GM21381 (cell line): Measurements from ENCODE around the gene PTPN11.
"Not testable (repeated sequence)": the region's sequence is repeated elsewhere in the genome, so short reads cannot be mapped to it uniquely, and the experiment has no call there.

Experiments used
- ATAC-seq: cut with Tn5 transposase; IDR thresholded peaks from one replicate; pipeline ENCODE4 v1.9.1; 2021; ENCODE audit warnings: mild to moderate bottlenecking, moderate library complexity; ENCODE audit not compliant: unreplicated experiment

Gene PTPN11

DNA sequence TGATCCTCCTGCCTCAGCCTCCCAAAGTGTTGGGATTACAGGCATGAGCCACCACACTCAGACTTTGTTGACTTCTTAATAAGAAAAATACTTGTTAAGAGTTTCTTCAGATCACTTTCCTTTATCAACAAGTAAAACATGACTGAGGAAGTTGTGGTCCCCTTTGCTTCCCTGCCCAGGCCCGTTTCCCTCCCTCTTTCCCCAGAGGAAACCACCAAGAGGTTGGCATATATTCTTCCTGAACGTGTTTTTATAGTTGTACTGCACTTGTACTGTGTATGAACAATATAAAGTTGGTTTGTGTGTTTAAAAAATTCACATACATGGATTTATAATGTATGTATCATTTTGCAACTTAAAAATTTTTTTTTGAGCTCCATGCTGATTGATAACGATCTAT lies 28.4 kb downstream of the PTPN11 start:
- no peak for ATAC-seq

DNA sequence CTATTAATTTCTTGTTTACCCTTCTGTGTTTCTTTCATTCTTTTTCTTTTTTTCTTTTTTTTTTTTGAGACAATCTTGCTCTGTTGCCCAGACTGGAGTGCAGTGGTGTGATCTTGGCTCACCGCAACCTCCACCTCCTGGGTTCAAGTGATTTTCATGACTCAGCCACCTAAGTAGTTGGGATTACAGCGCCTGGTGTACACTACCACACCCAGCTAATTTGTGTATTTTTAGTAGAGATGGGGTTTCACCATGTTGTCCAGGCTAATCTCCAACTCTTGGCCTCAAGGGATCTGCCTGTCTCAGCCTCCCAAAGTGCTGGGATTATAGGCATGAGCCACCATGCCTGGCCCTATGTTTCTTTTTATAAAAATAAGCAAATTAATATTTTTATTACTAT lies 29.4 kb downstream of the PTPN11 start:
- ATAC-seq, result not testable (repeated sequence)

DNA sequence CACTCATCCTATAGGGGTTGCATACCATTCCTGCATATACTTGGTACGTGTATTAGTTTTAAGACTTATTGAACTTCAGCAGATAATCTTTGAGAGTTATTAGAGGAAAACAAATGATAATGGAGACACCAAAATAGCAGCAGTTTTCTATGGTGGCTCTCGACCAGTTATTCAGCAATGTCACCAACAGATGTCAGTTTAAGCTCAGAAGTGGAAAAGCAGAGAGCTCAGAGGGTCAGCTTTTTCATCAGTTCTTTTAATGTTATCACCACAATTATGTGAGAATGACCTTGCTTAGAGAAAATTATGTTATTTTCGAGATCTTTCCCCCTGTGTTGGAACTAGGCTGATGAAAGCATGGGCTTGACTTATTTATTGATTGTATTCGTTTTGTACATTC lies 32.0 kb downstream of the PTPN11 start:
- ATAC-seq, result no peak

DNA sequence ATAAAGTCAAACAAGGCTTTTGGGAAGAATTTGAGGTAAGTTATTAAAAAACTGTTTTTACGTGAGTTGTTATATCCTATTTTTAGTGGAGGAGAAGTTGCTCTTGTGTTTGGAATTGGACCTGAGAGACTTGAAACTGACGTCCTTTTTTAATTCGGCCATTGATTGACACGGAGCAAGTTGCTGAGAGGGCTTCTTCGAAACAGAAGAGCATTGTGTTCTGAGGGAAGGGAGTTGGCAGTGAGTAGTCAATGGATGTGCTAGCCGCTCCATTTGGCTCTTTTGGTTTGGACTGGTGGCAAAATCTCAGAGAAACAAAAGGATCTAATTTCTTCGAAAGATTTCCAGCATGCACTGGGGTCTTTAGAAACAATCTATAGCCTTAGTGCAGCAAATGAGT lies 37.3 kb downstream of the PTPN11 start:
- no peak for ATAC-seq

DNA sequence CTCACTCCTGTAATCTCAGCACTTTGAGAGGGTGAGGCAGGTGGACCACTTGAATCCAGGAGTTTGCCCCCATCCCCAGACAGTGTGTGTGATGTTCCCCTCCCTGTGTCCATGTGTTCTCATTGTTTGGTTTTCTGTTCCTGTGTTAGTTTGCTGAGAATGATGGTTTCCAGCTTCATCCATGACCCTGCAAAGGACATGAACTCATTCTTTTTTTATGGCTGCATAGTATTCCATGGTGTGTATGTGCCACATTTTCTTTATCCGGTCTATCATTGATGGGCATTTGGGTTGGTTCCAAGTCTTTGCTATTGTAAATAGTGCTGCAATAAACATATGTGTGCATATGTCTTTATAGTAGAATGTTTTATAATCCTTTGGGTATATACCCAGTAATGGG lies 38.4 kb downstream of the PTPN11 start:
- not testable (repeated sequence) for ATAC-seq

DNA sequence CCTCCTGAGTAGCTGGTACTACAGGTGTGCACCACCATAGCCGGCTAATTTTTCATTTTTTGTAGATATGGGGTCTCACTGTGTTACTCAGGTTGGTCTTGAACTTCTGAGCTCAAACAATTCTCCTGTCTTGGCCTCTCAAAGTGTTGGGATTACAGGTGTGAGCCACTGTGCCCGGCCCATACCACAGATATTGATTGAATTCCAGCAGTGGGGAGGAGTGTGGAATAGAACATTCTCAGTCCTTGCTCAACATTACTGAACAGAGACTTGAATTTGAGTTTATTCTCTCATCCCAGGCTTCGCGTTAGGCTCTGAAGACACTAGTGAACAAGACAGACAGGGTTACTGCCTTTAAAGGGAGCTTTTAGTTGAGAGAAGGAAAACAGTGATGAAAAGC lies 39.6 kb downstream of the PTPN11 start:
- no peak for ATAC-seq

DNA sequence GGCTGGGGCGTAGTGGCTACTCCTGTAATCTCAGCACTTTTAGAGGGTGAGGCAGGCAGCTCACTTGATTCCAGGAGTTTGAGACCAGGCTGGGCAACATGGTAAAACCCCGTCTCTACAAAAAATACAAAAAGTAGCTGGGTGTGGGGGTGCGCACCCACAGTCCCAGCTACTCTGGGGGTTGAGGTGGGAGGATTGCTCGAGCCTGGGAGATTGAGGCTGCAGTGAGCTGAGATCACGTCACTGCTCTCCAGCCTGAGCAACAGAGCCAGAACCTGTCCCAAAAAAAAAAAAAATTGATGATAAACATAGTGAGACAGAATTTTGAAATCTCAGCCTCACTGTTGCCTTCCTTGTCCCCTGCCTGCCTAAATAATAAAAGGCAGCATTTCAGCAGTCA lies 40.0 kb downstream of the PTPN11 start:
- no peak for ATAC-seq

DNA sequence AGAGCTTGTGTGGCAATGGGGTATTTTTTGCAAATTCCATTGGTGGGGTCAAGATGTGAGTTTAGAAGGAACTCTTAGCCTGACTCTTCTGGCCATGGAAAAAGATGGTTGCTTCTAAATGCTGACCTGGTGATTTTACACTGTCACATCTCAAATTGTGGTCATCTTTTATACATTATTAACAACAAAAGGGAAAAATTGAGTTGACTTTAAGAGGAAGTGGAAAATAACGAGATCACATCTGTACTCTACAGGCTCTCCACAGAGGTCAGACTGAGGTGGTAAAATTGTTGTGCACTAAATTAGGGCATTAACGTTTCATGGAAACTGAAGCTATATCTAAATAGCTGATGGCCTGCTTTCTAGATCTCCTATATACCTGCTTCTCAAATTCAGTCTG lies 44.7 kb downstream of the PTPN11 start:
- ATAC-seq, result no peak

DNA sequence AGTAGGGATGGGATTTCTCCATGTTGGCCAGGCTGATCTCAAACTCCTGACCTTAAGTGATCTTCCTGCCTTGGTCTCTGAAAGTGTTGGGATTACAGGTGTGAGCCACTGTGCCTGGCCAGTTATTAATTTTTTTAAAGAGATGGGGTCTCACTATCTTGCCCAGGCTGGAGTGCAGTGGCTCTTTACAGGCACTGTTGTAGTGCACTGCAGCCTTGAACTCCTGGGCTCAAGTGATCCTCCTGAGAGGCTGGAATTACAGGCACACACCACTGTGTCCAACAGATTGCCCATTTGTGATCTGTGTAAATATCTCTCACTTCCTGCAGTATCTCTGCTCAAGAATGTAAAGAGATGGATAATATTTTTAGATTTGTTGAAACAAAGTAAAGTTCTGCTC lies 45.9 kb downstream of the PTPN11 start:
- no peak for ATAC-seq

DNA sequence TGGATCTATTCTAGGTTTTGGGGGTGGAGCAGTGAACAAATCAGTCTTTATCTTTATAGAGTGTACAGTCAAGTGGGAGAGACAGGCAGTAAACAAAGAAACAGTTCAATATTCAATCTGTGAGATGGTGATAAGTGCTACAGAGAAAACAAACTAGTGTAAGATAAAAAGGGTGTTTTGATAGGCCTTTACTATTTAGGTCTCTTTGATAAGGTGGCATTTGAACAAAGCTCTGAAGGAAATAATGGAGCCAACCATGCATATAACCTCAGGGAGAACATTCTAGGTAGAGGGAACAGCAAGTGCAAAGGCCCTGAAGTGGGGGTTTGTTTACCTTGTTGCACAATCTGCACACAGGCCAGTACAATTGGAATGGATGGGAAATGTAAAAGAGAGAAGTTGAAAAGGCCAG lies 47.3 kb downstream of the PTPN11 start:
- ATAC-seq, result no peak

DNA sequence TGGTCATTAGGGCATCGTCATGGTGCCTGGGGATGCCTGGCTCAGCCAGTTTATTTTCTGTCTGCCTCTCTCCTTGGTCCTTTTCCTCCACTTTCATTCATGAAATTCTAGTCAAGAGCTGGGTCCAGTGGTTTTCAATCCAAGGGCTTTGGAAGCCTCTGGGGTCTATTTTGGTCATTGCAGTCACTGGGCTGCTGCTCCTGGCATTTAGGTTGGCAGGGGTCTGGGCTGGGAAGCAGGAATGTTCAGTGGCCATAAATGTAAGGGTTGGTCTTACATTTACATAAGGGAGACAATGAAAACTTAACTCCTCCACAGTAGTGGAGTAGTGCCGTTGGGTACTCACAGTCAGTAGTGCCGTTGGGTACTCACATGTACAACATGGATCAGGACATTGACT lies 48.1 kb downstream of the PTPN11 start:
- ATAC-seq, result no peak

DNA sequence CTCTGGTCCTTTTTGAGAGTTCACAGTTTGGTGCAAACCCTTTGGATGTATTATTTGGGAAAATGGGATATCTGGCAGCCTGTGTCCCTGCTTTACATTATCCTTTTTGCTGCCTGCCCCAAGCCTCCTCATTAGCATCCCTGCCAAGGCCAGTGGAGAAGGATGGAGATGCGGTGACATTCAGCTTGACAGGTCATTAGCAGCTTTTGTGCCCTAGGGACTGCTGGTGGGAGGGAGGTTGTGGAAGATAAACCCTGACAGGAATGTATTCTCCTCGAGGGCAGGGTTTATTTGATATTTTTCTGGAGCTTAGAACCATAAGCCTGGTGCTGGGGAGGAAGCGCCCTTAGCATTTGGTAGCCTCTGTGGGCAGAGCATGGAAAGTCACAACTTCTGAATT lies 49.3 kb downstream of the PTPN11 start:
- no peak for ATAC-seq

DNA sequence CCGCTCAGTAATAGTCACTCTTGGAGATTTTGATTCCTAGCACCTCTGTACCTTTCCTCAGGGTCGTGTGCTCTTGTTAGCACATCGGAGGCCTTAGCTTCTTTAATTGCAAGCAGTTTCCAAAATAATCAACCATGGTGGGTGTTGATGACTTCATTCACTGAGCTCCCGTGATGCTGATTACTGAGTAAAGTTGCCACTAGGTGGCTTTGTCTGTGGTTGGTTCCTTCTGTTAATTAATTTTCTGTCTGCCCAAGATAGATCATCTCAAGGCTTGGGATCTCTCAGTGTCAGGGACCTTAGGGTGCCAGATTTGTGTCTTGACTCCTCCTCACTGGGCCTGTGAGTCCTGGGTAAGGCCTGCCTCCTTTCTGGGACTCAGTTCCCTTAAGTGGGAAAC lies 54.3 kb downstream of the PTPN11 start:
- no peak for ATAC-seq

DNA sequence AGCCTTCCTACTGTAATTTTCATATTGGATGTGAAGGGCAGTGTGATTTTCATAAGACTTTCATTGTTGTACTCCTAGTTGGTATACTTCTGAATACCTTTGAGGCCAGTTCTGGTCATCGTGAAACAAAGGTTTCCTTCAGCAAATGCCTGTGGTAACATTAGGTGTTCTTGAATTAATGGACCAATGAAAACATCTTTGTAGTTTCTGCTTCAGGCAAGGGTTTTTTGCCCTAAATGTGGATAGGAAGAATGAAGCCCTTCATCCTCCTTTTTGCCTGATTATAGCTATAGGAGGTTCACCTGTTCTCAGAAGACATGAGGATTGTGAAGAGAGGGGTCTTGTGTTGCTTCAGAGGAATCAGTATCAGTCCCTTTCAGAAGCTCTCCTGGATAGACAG lies 60.7 kb downstream of the PTPN11 start:
- ATAC-seq, result no peak

DNA sequence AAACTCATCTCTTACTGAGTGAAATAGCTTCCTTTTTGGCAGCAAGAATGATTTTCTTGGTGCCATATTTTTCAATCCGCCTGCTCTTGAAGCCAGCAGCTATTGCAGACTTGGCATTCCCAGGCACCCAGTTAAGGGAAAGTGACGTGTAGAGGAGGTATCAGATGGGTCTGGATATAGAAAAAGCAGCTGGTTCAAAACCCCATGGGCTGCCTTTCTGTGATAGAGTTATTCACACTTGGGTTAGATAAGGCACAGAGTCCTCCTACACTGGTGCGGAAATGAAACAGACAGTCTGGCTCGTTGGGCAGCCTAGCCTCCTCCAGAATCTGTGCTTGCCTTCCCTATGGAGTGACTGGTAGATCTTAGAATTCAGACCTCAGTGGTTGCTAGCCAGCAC lies 62.2 kb downstream of the PTPN11 start:
- ATAC-seq, result no peak

DNA sequence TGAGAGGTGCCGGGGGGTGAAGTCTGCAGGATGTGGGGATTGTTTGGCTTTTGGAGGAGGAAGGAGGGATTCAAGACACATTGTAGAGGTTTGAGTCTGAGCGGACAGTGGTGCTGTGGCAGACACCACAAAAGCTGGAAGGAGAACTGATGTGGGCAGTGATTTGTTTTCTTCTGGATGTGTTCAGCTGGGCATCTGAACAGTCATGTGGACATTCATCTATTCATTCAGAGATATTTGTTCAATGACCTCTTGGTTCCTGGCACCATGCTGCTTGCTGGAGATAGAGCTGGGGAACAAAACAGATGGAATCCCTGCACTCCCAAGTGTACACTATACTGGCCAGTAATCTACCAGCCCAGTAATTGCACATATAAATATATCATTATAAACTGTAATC lies 64.0 kb downstream of the PTPN11 start:
- ATAC-seq, result no peak

DNA sequence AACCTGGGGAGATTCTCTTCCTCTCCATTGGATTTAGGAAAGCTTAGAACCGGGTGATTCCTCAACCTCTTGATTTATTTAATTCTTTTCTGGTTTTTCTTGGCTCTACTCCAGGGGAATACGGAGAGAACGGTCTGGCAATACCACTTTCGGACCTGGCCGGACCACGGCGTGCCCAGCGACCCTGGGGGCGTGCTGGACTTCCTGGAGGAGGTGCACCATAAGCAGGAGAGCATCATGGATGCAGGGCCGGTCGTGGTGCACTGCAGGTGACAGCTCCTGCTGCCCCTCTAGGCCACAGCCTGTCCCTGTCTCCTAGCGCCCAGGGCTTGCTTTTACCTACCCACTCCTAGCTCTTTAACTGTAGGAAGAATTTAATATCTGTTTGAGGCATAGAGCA lies 67.6 kb downstream of the PTPN11 start:
- ATAC-seq, result no peak

DNA sequence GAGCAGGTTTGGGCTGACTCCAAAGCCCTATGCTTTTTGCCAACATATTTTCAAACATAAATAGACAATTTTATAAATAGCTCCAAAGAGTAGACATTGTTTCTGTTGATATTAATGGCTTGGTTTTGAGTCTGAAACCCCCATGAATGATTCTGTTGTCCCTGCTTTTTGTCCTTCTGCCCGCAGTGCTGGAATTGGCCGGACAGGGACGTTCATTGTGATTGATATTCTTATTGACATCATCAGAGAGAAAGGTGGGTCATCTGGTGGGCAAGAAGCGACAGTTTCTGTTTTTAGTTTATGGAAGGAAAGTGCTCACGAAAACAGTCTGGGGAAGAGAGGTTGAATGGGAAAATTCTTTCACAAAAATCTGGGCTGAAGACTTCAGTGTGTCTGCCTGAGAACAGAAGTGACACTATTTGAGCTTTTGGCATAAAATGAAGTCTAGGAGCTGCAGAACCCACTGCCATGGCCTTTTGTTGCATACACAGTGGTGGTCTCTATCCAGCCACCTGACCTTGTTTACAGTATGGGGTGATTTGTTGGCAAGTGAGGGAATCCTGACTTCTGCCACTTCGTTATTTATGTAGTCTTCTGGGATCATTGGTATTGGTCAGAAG lies 69.6 kb downstream of the PTPN11 start:
- ATAC-seq, result no peak

DNA sequence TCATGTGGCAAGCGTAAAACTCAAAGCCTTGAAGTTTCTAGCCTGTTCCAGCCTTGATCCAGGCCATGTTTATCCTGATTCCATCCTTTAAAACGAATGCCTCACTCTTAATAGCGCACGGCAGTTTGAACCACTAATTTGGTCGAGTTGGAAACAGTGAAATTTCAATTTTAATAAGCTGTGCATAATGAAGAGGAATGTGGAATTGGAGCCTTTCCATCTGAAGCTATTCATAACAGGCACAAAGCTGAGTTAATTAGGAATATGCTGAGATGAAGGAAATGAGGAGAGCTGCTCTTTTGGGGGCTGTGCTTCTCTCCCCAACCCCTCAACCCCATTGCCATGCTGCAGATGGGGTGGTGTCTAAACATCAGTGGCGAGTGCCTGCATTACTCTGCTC lies 70.7 kb downstream of the PTPN11 start:
- ATAC-seq, result no peak

DNA sequence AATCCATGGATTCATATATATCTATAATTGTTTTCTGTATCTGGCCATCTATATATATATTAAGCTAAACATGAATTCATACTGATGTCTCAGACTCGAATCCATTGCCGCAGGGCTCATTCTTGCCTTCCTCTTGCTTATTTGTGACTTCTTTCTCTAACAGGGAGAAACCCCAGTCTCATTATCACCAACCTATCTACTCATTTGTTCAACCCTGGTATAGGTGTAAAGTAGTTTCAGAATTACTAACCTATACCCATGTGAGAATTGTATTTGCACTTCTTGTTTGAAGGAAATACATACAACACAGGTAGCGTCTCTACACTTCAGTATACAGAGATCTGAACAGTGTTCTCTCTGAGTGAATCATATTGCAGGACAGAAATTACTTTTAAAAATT lies 77.7 kb downstream of the PTPN11 start:
- peak; percentile 91 for ATAC-seq

DNA sequence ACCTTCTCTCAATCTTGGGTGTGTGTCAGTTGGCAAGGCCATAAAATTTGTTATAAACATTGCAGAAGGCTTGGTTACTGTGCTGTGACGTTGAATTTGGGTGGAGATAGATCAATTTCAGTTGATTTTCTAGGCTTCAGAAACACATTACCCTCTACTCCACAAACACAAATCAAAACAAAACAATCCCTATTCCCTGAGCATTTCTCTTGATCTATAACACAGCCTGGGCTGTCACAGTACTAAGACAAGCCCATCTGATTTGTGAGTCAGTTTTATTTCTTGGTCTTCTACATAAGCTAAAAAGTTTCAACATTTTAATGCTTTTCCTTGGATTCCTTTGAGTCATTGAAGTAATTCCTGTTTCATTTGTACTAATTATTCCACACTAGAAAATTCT lies 79.8 kb downstream of the PTPN11 start:
- ATAC-seq, result no peak

DNA sequence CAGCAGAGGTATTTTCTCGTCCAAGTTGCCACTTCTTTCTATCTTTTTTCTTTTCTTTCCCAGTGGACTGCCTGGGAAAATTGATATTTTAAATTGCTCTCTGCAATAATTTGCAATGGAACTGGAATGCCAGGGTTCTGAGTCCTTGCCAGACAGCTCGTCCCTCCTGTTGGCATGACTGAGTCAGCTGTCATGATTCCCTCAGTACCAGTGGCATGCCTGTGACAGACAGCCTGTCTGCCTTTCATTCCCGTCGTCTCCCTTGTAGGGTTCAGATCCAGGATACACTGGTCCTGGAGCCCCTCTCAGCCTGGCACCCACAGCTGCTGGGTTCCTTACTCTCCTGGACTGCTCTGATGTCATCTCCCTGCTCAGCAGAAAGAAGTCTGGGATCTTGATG lies 84.8 kb downstream of the PTPN11 start:
- ATAC-seq, result no peak

DNA sequence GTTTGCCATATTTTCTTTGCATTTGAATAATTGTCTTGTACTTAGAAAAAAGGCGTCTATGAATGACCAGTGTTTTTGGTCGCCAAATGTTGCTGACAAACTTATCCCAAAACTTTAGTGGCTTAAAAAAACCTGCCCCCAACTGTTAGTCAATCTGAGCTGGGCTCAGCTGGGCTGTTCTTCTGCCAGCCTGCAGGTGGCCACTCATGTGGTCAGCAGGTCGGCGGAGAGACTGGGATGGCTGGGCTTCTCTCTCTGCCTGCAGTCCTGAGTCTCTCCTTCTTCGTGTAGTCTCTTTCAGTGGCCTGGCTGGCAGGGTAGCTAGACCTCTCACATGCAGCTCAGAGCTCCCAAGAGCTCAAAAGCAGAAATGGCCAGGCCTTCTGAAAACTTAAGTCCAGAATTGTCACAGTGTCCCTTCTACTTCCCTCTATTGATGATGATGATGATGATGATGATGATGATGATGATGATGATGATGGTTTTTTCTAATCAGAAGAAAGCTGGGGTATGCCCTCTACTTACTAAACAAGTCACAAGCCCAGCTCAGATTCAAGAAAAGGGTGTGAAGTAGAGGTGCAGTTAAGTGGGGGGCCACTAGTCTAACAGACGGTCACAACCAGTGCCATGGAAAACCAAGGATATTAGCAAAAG lies 87.9 kb downstream of the PTPN11 start:
- no peak for ATAC-seq
